A549 (cell line): ENCODE data around the gene HBZ.

Source experiments
- MAZ ChIP-seq: fragments of 150-350 bp; IDR thresholded peaks from 2 replicates; pipeline ENCODE4 v1.6.1; 2014; ENCODE audit warnings: antibody characterized with exemption, low read depth, low read length, borderline replicate concordance
- POLR2A ChIP-seq: IDR thresholded peaks from 2 replicates; pipeline ENCODE4 v1.6.1; 2012; ENCODE audit warnings: mild to moderate bottlenecking, low read length
- RCOR1 ChIP-seq: fragments of 150-350 bp; IDR thresholded peaks from 2 replicates; pipeline ENCODE4 v1.6.1; 2014; ENCODE audit warnings: antibody characterized with exemption, low read length, low read depth
- TF ChIP-seq, protein P1 (sequence below): fragments of >200 bp; sonication (Bioruptor Twin); formaldehyde crosslinking; IDR thresholded peaks from 3 replicates; pipeline ENCODE4 v1.5.1; 2016

DNA sequence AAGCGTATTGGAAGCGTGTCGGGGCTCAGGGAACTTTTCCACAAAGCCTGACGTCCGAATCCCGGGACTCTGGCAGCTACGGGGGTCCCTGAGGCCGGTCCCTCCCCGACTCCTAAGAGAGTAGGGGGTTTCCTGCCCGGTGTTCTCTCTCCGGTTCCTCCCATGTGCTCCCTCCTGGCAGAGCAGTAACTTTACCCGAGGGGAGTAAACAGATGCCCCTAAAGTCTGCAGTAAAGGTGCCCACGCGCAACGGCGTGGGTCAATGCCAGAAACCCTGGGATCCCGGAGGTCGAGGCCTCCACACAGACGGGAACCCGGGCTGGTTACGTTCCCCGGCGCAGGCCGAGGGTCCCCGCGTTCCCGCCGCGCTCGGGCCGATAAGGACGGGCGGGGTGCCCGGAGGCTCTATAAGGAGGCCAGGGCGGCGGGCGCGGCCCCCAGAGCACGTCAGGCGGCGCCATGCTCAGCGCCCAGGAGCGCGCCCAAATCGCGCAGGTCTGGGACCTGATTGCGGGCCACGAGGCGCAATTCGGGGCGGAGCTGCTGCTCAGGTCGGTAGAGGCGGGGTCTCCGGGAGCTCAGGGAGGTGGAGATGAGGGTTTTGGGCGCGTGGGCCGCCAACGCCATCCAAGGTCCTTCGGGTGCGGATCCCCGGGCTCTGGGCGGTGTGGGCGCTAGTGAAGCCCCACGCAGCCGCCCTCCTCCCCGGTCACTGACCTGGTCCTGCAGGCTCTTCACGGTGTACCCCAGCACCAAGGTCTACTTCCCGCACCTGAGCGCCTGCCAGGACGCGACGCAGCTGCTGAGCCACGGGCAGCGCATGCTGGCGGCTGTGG is 13.3 kb downstream of the HBZ start, which contains the start of gene HBM:
- TF ChIP-seq, protein P1, sequence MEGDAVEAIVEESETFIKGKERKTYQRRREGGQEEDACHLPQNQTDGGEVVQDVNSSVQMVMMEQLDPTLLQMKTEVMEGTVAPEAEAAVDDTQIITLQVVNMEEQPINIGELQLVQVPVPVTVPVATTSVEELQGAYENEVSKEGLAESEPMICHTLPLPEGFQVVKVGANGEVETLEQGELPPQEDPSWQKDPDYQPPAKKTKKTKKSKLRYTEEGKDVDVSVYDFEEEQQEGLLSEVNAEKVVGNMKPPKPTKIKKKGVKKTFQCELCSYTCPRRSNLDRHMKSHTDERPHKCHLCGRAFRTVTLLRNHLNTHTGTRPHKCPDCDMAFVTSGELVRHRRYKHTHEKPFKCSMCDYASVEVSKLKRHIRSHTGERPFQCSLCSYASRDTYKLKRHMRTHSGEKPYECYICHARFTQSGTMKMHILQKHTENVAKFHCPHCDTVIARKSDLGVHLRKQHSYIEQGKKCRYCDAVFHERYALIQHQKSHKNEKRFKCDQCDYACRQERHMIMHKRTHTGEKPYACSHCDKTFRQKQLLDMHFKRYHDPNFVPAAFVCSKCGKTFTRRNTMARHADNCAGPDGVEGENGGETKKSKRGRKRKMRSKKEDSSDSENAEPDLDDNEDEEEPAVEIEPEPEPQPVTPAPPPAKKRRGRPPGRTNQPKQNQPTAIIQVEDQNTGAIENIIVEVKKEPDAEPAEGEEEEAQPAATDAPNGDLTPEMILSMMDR, result no peak
- TF ChIP-seq MAZ, result no peak
- no peak for TF ChIP-seq POLR2A
- TF ChIP-seq RCOR1, result no peak
